Measurements from ENCODE around the gene PUS1.

DNA sequence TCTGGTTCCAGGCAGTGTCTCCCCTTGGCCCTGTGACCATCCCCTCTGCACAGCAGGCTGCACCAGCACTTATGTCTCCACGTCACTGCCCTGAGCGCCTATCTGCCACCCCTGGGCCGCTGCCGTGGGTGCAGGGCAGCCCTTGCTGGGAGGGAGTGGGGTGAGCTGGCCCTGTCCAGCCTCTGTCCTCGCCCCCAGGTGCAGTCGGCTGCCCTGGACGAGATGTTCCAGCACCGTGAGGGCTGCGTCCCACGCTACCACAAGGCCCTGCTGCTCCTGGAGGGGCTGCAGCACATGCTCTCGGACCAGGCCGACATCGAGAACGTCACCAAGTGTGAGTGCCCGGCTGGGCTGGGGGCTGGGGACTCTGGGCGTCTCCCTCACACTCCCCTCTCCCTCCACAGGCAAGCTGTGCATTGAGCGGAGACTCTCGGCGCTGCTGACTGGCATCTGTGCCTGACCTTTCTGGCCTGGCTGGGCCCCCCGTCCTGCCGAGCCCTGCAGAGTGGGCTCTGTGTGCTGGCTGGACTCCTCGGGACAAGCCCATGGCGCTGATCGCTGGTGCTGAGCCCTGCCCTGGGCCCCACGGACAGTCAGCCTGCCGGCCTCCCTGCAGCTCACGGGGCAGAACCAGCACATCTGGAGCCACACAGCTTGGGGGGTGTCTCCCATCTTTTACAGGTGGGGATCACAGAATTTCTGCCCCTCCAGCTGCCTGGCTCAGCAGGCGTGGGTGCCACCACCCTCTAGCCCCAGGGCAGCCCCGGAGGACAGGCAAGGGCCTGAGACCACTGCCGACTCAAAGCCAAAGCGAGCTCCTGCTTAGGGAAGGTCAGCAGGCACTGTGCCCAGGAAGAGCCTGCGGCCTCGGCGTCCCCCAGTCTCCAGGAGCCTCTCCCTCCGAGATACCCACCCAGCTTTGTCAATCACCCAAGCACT lies 7.9 kb upstream of the PUS1 start:
- TF ChIP-seq, protein P1, sequence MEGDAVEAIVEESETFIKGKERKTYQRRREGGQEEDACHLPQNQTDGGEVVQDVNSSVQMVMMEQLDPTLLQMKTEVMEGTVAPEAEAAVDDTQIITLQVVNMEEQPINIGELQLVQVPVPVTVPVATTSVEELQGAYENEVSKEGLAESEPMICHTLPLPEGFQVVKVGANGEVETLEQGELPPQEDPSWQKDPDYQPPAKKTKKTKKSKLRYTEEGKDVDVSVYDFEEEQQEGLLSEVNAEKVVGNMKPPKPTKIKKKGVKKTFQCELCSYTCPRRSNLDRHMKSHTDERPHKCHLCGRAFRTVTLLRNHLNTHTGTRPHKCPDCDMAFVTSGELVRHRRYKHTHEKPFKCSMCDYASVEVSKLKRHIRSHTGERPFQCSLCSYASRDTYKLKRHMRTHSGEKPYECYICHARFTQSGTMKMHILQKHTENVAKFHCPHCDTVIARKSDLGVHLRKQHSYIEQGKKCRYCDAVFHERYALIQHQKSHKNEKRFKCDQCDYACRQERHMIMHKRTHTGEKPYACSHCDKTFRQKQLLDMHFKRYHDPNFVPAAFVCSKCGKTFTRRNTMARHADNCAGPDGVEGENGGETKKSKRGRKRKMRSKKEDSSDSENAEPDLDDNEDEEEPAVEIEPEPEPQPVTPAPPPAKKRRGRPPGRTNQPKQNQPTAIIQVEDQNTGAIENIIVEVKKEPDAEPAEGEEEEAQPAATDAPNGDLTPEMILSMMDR (IDR thresholded peaks at IDR 0.05; ENCODE audit: low read length), result no peak
- TF ChIP-seq EZH2 (IDR thresholded peaks at IDR 0.05; ENCODE audit: borderline replicate concordance, low read length), result no peak

Measured in OCI-LY1 (cell line).